GM12878 (cell line): ENCODE measurements around the gene SMAD5.

Experiments used
- CTCF ChIP-seq, 3 experiments: IDR thresholded peaks in 2 of 3; conservative IDR thresholded peaks in 1 of 3; 2 replicates each; pipeline ENCODE4 v1.5.1; 2011; ENCODE audit warnings: low read depth in 3 of 3, low read length in 3 of 3, mild to moderate bottlenecking in 3 of 3, control low read depth in 2 of 3, moderate library complexity in 2 of 3, inconsistent platforms in 1 of 3, mixed read lengths in 1 of 3; ENCODE audit not compliant: control insufficient read depth in 2 of 3, insufficient read depth in 1 of 3; ENCODE audit errors: extremely low read depth in 1 of 3
- JUND ChIP-seq: IDR thresholded peaks from 2 replicates; pipeline ENCODE4 v1.6.1; 2012; ENCODE audit warnings: low read depth, mild to moderate bottlenecking, low read length, improper control_type of control experiment, moderate library complexity
- NFYB ChIP-seq: IDR thresholded peaks from 2 replicates; pipeline ENCODE4 v1.6.1; 2011; ENCODE audit warnings: low read depth, mild to moderate bottlenecking, low read length, improper control_type of control experiment, moderate library complexity; ENCODE audit not compliant: insufficient read depth
- RFX5 ChIP-seq: IDR thresholded peaks from 2 replicates; pipeline ENCODE4 v1.6.1; 2011; ENCODE audit warnings: low read depth, low read length, improper control_type of control experiment
- SMAD1 ChIP-seq: fragments of 450-650 bp; IDR thresholded peaks from 2 replicates; pipeline ENCODE4 v1.6.1; 2018; ENCODE audit warnings: mild to moderate bottlenecking, low read depth; ENCODE audit not compliant: partially characterized antibody
- TF ChIP-seq, protein P1 (sequence below): fragments of 450-650 bp; IDR thresholded peaks from 2 replicates; pipeline ENCODE4 v1.6.1; 2017; ENCODE audit warnings: mild to moderate bottlenecking

DNA sequence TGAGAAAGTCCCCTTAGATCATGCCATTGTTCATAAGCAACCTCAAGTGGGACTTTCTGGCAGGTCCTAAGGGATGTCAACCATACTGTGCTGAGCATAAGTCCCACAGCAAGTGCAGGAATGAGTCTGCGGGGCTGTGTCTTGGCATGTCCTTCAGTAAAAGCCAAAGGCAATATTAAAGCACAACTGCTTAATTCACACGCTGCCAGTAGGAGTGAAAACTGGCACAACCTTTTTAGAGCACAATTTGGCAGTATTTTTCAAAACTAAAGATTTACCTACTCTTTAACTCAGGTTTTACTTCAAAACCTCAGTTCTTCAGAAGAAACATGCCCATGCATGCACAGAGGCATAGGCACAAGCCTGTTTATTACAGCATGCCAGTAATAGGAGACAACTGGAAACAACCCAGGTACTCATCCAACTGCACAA, 24.4 kb upstream of the SMAD5 start:
- TF ChIP-seq RFX5 (no peak), JUND (no peak), CTCF (IDR thresholded peaks at IDR 0.05 in 2 of 3, conservative IDR thresholded peaks at IDR 0.05 in 1 of 3; ENCODE audit: control insufficient read depth in 2 of 3, extremely low read depth in 1 of 3, insufficient read depth in 1 of 3, low read depth in 3 of 3, low read length in 3 of 3) (no peak), SMAD1 (no peak), NFYB (no peak)
- TF ChIP-seq, protein P1, sequence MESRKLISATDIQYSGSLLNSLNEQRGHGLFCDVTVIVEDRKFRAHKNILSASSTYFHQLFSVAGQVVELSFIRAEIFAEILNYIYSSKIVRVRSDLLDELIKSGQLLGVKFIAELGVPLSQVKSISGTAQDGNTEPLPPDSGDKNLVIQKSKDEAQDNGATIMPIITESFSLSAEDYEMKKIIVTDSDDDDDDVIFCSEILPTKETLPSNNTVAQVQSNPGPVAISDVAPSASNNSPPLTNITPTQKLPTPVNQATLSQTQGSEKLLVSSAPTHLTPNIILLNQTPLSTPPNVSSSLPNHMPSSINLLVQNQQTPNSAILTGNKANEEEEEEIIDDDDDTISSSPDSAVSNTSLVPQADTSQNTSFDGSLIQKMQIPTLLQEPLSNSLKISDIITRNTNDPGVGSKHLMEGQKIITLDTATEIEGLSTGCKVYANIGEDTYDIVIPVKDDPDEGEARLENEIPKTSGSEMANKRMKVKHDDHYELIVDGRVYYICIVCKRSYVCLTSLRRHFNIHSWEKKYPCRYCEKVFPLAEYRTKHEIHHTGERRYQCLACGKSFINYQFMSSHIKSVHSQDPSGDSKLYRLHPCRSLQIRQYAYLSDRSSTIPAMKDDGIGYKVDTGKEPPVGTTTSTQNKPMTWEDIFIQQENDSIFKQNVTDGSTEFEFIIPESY = no peak
